Activated CD4-positive, alpha-beta T cell treated with anti-CD3 and anti-CD28 coated beads, Interleukin-2, amount 50 U/mL, for 16 hours (primary cell): Measurements from ENCODE around the gene TNFAIP1.

Source experiments
- DNase-seq: peaks from one replicate; pipeline ENCODE4 v3.0.0-alpha.2; 2020

Gene TNFAIP1

DNA sequence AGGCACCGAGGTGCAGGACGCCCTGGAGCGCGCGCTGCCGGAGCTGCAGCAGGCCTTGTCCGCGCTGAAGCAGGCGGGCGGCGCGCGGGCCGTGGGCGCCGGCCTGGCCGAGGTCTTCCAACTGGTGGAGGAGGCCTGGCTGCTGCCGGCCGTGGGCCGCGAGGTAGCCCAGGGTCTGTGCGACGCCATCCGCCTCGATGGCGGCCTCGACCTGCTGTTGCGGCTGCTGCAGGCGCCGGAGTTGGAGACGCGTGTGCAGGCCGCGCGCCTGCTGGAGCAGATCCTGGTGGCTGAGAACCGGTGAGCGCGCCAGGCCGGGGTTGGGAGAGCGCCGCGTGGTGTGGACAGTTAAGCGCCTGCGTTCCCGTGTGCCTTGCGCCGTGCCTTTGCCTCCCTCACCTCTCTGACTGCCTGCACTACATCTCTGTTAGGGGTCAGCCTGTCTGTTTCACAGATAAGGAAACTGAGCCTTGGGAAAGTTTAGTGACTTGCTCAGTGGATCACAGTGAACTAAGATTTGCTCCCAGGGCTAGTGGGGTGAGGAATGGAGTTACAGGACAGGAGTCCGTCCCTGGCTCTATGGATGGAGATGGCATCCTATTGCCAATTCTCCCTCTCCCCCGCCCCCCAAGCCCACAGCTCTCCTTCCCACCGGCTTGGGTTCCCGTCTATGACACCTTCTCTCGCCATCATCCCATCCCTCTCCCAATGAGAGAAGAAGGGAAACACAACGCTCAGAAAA, 36.8 kb downstream of the TNFAIP1 start:
- DNase-seq: peak; percentile 42

DNA sequence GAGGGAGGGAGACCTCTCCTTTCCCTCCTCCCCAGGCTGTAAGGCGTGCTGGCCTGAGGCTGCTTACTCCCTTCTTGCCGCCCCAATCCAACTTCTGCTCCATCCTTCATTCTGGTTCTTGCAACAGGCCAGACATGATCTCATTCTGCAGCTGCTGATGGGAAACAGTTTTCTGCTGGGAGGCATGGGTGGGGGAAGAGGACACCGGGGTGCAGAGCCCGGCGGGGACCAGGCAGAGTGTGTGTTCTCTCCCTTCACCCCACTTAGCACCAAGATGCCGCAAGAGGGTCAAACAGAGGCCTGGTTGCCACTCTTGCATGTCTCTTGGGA, 37.3 kb downstream of the TNFAIP1 start:
- no peak for DNase-seq

DNA sequence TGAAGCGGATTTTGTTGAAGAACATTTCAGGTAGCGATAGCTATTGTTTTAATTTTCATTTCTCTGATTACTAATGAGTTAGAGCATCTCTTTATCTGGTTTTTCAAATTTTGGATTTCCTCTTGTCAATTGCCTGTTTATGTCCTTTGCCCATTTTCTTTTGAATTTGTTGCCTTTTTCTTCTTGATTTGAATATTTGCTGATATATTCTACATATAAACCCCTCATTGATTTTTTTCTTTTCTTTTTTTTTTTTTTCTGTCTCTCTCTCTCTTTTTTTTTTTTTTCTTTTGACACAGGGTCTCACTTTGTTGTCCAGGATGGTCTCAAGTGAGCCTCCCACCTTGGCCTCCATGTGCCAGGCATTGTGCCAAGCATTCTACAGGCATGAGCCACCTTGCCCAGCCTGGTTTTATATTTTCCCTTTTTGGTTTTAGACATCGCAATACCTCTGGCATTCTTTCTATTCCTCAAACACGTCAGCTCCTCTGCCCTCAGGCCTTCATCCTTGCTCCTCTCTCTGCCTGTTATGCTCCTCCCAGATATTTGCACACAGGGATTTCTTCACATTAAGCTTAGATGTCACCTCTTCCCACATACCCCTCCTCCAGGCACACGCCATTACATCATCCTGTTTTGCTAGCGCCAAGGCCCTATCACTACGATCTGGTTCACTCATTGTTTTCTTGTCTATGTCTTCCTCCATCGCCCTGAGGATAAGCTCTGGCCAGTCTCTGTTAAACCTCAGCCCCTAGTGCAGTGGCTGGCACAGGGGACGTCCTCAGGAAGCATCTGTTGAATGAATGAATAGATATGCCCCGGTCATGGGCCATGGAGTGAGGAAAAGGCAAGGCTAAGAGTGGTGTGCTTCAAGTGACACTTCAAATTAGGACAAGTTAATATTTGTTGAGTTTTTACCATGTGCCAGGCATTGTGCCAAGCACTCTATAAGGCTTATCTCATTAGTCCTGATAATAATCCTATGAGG, 44.5 kb downstream of the TNFAIP1 start:
- DNase-seq: no peak

DNA sequence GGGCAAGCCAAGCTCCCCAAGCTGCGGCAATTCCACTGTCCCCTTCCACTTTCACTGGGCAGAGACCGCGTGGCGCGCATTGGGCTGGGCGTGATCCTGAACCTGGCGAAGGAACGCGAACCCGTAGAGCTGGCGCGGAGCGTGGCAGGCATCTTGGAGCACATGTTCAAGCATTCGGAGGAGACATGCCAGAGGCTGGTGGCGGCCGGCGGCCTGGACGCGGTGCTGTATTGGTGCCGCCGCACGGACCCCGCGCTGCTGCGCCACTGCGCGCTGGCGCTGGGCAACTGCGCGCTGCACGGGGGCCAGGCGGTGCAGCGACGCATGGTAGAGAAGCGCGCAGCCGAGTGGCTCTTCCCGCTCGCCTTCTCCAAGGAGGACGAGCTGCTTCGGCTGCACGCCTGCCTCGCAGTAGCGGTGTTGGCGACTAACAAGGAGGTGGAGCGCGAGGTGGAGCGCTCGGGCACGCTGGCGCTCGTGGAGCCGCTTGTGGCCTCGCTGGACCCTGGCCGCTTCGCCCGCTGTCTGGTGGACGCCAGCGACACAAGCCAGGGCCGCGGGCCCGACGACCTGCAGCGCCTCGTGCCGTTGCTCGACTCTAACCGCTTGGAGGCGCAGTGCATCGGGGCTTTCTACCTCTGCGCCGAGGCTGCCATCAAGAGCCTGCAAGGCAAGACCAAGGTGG, 45.7 kb downstream of the TNFAIP1 start:
- DNase-seq: peak; percentile 22

DNA sequence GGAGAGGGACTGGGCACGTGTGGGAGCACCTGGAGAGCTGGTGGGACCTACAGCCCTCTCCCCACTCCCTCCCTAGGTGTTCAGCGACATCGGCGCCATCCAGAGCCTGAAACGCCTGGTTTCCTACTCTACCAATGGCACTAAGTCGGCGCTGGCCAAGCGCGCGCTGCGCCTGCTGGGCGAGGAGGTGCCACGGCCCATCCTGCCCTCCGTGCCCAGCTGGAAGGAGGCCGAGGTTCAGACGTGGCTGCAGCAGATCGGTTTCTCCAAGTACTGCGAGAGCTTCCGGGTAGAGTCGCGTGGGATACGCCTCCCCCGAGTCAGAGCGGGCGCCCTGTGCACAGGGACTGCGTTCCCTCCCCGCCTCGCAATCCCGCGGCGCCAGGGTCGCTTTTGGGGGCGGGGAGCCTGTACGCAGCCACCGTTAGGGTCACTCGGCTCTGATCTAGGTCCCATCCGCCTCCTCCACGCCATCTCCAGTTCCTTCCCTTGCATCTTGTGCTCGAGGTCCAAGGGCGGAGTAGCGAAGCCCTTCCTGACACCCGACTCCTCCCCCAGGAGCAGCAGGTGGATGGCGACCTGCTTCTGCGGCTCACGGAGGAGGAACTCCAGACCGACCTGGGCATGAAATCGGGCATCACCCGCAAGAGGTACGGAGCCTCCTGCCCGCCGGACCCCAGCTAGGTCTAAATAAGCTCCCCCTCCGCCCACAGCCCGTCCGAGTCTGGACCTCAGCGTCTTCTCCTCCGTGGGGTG, 48.9 kb downstream of the TNFAIP1 start:
- DNase-seq: peak; percentile 71

DNA sequence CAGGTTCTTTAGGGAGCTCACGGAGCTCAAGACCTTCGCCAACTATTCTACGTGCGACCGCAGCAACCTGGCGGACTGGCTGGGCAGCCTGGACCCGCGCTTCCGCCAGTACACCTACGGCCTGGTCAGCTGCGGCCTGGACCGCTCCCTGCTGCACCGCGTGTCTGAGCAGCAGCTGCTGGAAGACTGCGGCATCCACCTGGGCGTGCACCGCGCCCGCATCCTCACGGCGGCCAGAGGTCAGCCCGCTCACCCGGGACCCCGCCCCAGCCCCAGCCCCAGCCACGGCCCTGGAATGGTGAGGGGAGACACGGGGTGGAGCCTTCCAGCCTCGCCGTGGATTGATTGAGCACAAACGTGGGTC, 49.5 kb downstream of the TNFAIP1 start:
- DNase-seq: no peak

DNA sequence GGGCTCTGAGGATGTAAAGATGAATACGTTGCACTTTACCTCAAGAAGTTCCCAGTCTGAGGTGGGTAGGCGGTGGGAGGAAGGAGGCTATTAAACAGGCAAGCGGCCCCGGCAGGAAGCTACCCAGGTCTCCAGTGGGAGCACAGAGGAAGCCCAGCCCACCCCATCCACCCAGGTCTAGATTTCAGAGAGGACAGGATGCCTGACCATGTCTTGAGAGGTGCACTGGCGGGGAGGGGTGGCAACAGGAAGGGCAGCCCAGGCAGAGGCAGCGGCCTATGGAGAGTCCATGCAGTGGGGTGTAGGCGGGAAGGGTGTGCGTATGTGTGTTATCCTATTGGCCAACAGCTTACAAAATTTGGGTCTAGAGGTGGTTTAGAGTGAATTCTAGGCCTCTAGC, 49.8 kb downstream of the TNFAIP1 start:
- DNase-seq: no peak

DNA sequence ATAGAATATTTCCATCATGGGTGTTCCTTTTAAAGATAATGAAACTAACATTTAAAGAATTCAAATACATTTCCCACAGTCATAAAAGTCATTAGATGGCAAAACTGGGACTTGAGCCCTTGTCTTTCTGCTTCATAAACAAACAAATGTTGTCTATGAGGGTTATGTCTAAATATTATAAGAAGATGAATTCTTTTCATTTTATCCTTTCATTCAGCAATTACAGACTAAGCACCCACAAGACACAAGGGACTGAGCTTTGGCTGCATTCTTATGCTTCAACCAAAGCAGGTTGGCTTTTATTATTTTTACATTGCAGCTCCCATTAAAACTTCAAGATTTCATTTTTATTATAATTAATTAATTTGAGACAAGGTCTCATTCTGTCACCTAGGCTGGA, 50.8 kb downstream of the TNFAIP1 start:
- no peak for DNase-seq

DNA sequence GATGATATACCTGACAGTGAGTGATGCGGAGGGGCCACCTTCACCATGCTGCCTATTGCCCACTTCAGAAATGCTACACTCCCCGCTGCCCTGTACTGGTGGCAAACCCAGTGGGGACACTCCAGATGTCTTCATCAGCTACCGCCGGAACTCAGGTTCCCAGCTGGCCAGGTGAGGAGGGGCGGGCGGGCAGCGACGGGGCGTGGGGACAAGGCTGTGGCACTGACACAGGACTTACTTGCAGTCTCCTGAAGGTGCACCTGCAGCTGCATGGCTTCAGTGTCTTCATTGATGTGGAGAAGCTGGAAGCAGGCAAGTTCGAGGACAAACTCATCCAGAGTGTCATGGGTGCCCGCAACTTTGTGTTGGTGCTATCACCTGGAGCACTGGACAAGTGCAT, 52.5 kb downstream of the TNFAIP1 start:
- no peak for DNase-seq

DNA sequence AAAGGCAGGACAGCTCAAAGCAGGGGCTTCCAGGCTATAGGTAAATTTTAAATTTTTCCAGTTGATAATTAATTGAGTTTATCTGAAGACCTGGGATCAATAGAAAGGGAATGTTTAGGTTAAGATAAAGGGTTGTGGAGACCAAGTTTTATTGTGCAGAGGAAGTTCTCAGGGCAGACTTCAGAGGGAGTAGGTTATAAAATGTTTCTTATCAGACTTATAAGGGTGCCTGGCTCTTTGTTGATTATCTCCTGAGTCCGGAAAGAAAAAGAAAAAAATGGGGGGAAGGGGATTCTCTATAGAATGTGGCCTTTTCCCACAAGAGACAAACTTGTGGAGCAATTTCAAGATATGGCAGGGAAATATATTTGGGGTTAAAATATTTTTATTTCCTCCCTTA, 54.6 kb downstream of the TNFAIP1 start:
- DNase-seq: no peak

DNA sequence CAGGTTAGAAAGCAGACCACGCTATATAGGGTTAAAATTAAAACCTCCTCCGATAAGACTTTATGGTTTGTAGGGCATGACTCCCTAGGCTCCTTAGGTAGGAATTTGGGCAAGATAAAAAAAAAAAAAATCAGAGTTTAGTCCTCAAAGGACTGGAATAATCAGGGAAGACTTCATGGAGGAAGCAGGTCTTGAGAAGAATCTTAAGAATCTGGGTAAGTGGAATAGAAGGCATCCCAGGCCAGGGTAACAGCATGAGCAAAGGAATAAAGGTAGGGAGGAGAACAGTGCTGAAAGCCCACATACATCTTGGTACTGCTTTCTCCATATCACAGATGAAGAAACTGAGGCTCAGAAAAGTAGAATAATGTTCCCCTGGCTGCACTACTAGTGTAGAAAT, 55.0 kb downstream of the TNFAIP1 start:
- DNase-seq: no peak

DNA sequence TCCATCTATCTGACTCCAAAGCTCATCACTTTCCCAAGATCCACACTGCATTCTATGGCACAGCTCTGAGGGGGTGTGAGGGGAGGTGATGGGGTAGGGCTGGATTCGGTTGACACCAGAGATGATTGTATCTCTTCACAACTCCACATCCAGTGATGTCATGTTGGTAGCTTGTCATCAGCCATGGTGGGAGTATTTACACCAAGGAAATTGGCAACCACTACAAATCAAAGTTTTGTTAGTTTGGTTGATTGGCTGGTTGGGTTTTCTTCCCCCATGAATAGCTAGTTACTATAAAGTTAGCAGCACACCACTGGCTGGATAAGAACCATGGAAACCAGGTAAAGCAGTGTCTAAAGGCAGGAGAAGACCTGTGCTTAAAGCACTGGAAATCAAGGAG, 55.4 kb downstream of the TNFAIP1 start:
- DNase-seq: no peak

DNA sequence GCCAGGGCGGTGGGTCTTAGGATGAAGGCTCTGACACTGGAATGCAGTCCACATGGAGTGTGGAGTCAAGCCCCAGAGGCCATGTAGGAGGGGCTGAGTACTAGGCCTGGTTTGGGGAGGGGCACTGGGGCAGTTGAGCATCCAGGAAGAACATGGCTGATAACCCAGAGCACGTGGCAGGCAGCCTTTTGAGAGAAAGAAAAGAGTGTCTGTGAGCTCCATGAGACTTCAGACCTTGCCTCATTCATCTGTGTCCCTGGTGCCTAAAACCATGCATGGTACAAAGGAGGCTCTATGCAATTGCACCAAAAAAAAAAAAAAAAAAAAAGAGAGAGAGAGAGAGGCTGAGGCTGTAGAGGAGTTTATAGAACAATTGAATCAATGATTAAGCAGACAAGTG, 55.8 kb downstream of the TNFAIP1 start:
- DNase-seq: no peak

DNA sequence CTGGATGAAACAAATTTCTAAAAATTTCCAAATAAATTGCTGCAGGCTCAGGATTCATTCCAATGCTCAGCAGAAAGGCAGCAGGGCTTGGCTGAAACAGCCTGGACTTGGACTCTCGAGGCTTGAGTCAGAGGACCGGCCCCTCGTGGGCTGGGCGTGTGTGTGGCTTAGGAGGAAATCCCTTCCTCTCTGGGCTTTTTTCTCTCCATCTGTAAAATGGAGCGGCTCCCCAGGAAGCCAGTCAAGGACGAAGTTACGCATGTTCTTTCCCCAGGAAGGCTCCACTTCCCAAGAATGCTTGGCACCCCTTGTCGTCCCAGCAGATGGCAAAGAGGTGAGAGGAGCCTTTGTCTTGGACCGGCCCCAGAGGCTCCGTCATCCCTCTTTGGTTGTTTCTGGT, 56.9 kb downstream of the TNFAIP1 start:
- DNase-seq: no peak

DNA sequence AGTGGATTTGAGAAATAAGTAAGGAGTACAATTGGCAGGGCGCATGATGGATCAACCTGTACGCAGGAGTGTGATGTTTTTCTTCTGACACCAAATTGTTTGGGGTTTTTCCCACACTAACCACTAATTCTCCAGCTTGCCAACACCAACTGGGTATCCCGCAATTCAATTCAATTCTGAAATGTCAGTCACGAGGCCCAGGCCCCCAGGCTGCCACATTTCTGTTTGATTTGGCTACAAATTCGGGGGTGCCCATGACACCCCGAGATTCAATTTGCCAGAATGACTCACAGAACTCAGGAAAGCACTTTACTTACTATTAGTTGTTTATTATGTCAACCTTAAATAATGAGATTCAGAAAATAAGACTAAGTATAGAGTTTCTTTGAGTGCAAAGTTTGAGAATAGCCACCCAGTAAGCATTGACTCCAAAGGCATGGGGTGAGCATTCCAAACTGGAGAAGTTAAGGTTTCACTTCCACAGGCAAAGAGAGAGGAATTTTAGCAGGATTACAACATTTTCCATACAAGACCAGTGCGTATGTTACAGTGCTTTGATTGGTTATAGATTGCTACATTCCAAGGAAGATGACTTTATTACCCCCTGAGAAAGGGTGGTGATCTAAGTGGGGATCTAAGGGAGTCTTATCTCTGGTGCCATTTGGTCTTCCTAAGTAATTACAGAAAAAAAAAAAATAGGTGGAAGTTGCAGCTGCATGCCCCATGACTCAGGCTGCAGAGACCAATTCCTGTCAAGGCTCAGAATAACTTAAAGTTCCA, 59.0 kb downstream of the TNFAIP1 start:
- DNase-seq: no peak

DNA sequence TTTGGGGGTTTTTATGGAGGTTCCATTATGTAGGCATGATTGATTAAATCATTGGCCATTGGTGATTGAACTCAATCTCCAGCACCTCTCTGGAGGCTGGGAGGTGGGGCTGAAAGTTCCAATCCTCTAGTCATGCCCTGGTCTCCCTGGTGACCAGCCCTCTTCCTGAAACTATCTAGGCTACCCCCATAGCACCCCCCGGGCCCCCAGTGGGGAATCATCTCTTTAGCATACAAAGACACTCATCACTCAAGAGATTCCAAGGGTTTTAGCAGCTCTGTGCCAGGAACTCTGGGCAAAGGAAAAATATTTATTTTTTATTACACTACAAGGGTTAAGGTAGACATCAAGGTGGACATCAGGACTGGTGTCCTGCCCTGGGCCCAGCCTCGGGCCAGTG, 59.9 kb downstream of the TNFAIP1 start:
- no peak for DNase-seq

DNA sequence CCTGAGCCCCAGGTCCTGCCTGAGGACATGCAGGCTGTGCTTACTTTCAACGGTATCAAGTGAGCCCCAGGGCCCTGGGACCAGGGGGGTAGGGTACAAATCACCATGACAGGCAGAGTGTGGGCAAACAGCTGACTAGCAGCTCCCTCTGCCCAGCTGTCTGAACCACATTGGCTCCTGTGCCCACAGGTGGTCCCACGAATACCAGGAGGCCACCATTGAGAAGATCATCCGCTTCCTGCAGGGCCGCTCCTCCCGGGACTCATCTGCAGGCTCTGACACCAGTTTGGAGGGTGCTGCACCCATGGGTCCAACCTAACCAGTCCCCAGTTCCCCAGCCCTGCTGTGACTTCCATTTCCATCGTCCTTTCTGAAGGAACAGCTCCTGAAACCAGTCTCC, 60.4 kb downstream of the TNFAIP1 start:
- DNase-seq: no peak
